Thyroid gland (tissue), 4 donors: ENCODE results near the gene GHRHR.

Experiments
- POLR2A ChIP-seq, 2 donors: fragments of 450-650 bp; IDR thresholded peaks; one replicate each; pipeline ENCODE4 v1.6.1; 2017; ENCODE audit warnings: antibody characterized with exemption in 2 of 2, mild to moderate bottlenecking in 2 of 2, moderate library complexity in 1 of 2
- TF ChIP-seq, protein P1 (sequence below), 6 experiments: fragments of 200-600 bp in 3 of 6; fragments of 450-650 bp in 3 of 6; sonication (generic) in 3 of 6; IDR thresholded peaks; one replicate each; pipeline ENCODE4 v1.5.1; 2016 to 2019; ENCODE audit warnings: antibody characterized with exemption in 6 of 6, mild to moderate bottlenecking in 2 of 6, inconsistent platforms in 1 of 6, moderate library complexity in 1 of 6

DNA sequence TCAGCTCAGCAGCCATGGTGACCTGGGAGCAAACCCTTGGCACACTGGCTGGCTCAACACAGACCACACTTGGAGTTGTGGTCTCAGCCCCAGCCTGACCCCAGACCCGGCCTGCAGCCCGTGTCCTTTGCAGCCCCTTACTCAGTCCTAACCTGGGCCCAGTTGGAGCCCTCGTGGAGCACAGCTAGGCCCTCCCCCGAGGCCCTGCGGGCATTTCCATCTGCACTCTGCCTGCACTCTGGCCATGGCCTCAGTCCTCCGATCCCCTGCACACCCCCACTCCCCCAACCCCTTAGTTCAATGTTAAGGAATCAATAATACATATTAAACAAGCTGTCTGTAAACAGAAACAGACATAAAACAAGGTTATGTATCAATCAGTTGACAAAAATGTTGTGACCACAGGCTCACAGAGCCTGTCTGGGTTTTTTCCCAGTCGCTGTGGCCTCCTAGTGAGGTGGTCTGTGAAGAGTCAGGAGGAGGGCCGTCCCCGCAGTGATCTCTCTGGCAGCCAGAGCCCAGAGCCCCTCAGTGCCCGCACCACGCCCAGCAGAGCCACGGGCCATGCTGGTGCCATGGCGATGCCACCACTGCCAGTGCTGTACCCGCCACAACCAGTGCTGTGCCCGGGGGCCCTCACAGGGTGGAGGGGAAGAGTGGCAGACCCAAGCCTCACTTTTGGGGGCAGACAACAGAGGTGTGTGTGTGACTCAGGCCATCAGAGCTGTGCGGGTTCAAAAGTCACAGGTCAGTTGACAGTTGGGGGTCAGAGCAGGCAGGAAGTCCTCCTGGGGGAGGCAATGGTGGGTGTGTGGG lies 25.5 kb downstream of the GHRHR start:
- TF ChIP-seq, protein P1, sequence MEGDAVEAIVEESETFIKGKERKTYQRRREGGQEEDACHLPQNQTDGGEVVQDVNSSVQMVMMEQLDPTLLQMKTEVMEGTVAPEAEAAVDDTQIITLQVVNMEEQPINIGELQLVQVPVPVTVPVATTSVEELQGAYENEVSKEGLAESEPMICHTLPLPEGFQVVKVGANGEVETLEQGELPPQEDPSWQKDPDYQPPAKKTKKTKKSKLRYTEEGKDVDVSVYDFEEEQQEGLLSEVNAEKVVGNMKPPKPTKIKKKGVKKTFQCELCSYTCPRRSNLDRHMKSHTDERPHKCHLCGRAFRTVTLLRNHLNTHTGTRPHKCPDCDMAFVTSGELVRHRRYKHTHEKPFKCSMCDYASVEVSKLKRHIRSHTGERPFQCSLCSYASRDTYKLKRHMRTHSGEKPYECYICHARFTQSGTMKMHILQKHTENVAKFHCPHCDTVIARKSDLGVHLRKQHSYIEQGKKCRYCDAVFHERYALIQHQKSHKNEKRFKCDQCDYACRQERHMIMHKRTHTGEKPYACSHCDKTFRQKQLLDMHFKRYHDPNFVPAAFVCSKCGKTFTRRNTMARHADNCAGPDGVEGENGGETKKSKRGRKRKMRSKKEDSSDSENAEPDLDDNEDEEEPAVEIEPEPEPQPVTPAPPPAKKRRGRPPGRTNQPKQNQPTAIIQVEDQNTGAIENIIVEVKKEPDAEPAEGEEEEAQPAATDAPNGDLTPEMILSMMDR (IDR thresholded peaks at IDR 0.05) = no peak
- no peak for TF ChIP-seq POLR2A (IDR thresholded peaks at IDR 0.05)
